GM12873 (cell line): ENCODE data around the gene BAIAP2.

Source experiments
- TF ChIP-seq, protein P1 (sequence below): IDR thresholded peaks from 2 replicates; pipeline ENCODE4 v1.5.1; 2012; ENCODE audit warnings: low read depth, mild to moderate bottlenecking, moderate library complexity, low read length, control low read depth; ENCODE audit not compliant: insufficient read depth; ENCODE audit errors: missing control alignments

BAIAP2 gene

DNA sequence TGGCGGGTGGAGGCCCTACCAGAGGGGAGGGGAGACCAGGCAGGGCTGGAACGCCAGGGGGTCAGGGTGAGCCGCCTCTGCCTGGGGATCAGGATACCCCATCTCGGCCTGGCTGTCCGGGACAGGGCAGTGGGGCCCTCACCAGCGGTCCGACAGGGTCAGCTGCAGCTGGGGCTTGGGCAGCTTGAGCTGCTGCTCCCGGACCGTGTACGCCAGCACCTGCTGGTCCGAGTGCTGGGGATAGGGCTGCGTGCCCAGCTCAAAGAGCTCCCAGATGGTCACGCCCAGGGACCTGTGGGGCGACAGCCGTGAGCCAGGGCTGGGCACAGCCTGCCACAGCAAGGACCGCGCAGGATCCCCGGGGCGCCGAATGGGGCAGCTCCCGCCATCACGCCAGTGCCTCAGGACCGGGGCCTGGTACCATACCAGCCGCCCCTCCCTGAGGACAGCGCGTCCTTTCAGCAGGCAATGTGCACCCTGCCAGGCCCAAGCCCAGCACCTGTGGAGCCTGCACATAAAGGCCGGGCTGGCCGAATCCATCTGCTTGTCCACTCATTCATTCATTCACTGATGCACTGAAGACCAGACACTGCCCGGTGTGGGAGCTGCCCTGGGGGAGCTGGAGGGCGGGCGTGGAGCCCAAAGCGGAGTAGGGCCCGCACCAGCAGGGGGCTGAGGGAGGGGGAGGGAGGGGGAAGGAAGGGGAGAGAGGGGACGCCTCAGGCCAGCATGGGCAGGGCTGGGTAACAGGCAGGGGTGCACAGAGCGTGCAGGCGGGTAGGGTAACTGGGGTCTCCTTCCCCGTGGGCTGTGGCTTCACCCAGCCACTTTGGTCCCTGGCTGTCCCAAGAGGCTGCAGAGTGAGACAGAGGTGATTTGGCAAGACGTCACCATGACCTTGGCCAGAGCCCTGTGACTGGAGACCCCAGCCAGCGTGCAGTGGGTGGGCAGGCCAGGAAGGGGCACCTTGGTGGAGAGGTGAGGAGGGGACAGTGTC is 88.4 kb downstream of the BAIAP2 start:
- TF ChIP-seq, protein P1, sequence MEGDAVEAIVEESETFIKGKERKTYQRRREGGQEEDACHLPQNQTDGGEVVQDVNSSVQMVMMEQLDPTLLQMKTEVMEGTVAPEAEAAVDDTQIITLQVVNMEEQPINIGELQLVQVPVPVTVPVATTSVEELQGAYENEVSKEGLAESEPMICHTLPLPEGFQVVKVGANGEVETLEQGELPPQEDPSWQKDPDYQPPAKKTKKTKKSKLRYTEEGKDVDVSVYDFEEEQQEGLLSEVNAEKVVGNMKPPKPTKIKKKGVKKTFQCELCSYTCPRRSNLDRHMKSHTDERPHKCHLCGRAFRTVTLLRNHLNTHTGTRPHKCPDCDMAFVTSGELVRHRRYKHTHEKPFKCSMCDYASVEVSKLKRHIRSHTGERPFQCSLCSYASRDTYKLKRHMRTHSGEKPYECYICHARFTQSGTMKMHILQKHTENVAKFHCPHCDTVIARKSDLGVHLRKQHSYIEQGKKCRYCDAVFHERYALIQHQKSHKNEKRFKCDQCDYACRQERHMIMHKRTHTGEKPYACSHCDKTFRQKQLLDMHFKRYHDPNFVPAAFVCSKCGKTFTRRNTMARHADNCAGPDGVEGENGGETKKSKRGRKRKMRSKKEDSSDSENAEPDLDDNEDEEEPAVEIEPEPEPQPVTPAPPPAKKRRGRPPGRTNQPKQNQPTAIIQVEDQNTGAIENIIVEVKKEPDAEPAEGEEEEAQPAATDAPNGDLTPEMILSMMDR, result no peak

DNA sequence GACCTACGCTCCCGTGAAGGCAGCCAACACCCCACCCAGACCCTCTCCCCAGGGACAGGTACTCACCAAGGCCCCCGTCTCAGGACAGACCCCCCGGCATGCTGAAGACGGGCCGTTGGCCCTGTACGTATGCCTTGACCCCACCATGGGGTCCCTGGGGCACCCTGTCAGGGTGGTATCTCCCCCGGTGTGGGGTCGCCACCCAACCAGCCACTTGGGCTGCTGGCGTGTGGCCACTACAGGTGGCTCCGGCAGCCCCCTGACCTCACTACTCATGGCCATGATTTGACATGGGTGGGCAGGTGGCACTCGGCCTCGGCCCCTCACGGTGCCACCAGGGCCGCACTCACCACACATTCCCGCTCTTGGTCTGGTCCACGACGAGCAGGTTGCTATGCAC is 89.4 kb downstream of the BAIAP2 start:
- TF ChIP-seq, protein P1, result no peak

DNA sequence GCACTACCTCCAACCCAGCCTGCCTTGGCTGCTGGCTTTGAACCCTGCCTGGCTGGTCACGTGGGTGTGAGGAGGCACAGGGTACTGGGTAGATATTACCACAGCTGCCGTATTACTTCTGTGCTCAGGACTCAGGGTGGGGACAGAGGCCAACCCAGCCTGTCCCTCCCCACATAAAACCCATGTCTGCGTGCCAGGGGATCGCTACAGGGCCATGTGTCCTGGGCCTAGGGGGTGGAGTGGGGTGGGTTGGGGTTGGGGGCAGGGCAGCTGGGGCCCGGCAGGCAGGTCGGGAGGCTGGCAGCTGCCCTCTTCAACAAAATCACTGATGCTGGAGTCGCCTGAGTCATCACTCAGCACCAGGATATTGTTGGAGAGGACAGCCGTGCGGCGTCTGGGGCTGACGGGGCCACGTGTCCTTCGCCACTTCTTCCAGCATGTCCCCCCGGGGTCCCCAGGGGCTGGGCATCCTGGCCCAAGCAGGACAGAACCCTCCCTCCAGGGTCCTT is 90.7 kb downstream of the BAIAP2 start:
- TF ChIP-seq, protein P1, result no peak

GRCh38 chr17:81126281-81127132 is 91.6 kb downstream of the BAIAP2 start:
- TF ChIP-seq, protein P1, result no peak

- TF ChIP-seq, protein P1, result no peak
These were observed 92.1 kb downstream of the BAIAP2 start for GRCh38 chr17:81127133-81127455.

DNA sequence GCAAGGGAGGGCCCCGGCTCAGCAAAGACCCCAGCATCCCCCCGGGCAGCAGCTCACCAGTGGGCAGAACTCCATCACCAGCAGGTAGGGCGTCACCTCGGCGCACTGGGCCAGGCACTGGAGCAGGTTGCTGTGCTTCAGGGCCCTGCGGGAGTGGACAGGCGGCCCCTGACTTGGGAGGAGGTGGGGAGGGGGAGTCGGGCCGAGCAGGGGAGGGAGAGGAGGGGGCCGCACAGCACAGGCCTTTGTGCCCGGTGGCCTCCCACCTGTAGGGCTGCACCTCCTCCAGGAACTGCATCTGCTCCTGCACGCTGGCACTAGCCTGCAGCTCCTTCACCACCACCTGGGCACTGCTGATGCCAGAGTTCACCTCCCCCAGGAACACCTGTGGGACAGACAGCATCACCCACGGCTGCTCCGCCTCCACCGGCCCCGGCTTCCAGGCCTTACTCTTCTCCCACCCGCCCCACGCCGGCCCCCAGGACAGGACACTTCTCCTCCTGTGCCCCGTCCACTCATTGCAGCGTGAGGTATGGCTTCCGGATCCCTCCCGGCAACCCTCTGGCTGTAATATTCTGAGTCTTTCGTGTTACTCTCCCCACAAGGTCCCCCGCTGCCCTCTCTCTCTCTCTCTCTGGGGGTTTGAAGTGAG is 92.7 kb downstream of the BAIAP2 start:
- TF ChIP-seq, protein P1, result no peak
